Activated CD4-positive, alpha-beta T cell treated with anti-CD3 and anti-CD28 coated beads for 24 hours (primary cell): ENCODE results near the gene CACNA1S.

Experiments used
- DNase-seq, 2 donors: peaks; one replicate each; pipeline ENCODE4 v3.0.0-alpha.2; 2020; ENCODE audit warnings: low read depth in 2 of 2

Gene CACNA1S

DNA sequence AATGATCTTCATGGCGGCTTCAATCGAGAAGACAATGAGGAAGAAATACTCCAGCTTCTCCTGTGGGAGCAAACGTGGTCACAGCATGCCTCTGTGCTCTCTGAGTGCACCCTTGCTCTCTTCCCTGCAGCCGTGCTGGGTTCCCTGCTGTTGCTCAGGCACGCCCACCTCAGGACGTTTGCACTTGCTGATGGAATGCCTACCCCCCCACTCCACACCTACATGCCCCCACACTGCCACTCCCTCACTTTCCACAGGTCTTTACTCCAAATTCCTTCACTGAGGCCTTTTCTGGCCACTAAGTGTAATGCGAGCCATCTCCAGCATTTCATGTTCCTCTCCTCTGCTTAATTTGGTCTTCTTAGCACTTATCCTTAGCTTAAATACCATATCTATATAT lies 18.3 kb downstream of the CACNA1S start:
- DNase-seq, result no peak

DNA sequence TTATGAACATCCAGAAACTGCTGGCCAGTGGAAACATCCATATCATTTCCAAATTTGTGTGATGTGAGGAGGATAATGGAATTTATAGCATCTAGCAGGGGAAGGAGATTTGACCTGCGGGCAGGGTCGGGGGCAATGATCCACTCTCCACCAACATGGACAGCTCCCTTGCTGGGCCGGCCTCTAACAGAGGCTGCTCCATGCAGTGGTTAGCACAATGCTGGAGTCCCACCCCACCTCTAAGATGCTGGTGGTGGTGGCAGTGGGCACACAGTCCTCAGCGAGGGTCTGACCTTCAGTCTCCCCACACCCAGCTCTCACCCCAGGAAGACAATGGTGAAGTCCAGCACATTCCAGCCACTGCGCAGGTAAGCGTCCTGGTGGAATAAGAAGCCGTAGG lies 18.7 kb downstream of the CACNA1S start:
- DNase-seq, result no peak

DNA sequence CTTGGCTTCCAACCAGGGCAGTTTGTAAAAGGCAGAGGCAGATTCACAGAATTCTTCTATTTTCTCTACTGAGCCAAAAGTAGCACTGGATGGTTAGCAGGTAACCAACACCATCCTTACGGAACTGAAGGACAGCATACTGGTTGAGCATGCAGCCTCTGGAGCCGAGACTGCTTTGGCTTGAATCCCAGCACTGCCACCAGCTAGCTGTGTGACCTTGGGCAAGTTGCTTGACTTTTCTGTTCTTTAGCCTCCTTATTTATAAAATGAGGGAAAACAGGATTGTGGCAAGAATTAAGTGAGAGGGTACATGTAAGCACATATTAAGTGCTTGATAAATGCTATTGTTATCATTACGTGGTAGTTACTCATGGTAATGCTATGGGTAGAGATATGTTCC lies 19.5 kb downstream of the CACNA1S start:
- no peak for DNase-seq

DNA sequence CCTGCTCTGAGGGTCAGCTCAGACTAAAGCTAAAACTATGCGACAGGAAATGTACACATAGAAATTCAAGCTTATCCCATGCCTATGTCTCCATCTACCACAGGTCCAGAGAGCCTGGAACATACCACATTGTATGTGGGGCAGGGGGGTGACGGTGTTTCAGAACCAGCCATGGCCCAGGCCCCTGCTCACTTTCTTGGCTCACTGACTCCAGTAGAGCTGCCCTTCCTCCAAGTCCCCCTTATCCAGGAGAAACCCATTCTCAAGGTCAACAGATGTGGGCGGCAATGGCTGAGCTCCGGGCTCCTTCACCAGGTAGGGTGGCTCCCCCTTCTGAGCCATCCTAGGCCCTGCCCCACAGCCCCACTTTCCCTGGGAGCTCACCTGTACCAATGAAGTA lies 21.0 kb downstream of the CACNA1S start:
- no peak for DNase-seq

DNA sequence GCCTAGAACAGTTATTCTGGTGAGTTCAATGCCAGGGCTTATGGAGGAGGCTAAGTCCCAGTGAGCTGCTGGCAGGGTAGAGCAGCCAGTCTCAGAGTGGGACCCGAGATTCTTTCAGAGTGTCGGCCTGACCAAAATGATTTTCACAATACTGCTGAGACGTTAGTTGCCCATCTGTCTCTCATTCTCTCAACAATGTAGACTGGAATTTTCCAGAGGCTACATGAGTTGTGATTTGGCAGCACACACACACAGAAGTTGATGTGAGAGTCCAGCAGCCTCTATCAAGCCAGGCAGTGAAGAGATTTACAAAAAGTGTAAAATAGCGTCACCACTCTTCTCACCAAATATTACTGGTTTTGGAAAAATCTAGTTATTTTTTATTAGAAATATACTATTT lies 21.7 kb downstream of the CACNA1S start:
- no peak for DNase-seq

DNA sequence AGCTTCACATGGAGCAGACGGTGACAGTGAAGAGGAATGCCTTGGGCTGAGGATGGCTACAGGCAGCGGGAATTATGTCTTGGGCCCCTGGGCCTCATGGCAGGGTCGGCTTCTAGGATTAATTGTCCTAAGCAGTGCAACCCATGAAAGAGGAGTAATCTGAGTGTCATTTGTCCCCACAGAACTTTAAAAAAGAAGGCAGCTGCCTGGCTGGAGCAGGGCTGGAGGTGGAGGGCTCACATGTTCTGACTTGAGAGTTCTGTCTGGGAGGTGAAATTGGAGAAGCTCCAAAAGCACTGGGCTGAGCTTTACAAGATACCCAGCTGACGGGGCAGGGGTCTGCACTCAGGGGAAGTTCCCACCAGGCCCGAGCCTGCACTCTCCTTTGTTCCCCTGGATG lies 22.6 kb downstream of the CACNA1S start:
- no peak for DNase-seq

DNA sequence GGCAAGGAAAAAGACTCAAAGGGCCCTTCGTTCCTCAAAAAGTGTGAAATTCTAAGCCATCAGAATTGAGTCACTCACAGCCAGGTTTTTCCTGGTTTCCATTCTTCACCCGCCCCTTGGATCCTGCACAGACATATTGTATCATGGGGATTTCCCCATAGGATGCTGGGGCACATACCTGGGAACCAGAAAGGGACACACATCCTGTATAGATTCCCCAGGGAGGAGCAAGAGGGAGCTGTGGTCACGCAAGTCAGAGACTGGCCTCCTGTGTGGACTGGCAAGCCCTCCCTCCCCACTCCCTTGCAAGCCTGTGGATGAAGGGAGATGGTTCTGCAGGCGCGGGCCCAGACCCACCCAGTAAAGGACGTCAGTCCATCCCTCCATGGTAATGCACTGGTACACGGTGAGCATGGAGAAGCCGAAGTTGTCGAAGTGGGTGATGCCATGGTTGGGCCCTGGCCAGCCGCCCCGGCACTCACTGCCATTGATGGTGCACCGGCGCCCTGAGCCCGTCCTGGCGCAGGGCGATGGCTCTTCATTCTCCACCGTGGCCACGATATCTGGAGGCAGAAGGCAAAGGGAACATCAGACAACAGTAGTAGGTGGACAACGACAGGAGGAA lies 23.2 kb downstream of the CACNA1S start:
- DNase-seq, result no peak

DNA sequence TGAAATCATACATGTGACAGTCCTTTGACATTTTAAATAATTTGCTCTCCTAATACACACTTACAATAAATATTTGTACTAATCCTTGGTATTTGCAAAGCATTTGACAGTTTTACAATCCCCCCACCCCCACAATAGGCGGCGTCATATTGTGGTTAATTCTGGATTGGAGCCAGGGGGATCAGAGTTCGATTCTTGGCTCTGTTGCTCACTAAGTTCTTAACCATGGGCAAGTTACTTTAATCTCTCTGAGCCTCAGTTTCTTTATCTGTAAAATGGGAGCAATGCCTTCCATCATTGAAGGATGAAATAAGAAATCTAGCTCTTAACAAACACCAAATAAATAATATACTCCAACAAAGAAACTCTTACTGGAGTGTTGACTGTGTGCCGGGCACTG lies 23.8 kb downstream of the CACNA1S start:
- no peak for DNase-seq

DNA sequence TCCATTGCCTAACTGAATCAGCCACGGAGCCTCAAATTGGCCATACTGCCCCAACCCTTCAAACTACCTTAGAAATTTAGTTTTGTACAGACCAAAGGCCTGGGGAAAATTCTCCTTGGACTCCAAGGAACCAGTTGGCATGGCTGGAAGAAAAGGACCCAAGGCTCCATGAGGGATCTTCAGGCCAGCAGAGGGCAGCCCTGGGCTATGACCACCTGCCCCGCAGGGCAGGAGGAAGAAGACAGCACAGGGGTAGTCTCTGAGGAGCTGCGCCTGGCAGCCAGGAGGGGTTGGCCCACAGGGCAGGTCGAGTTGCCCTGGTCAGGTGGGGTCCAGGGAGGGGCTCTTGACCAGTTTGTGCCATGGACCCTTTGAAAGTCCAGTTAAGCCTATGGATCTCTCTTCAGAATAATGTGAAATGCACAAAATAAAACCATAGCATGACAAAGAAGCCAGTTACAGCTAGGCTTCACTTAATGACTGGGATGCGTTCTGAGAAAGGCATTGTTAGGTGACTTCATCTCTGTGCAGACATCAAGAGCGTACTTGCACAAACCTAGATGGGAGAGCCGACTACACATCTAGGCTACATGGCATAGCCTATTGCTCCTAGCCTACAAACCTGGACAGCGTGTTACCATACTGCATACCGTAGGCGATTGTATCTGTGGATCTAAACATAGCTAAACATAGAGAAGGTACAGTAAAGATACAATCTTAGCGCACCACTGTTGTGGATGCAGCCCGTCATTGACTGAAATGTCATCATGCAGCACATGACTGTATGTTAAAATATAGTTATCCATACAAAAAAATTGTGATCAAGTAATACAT lies 26.1 kb downstream of the CACNA1S start:
- peak; percentile 1 to 22 for DNase-seq

DNA sequence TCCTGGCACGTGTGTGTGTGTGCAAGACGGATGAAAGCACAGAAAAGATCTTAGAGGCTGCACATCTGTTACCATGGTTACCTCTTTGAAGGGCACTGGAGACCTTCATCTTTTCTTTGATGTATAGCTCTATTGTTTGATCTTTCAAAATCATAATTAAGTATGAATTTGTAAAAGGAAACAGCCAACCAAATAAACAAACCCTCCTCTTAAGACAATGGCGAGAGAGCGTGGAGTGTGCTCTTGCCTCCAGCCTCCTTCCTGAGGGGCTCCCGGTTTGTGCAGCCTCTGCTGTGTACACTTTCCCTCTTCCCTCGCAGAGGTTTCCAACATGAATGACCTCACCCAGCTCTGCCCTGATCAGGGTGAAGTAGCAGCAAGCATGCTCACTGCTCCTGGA lies 27.9 kb downstream of the CACNA1S start:
- DNase-seq, result no peak

DNA sequence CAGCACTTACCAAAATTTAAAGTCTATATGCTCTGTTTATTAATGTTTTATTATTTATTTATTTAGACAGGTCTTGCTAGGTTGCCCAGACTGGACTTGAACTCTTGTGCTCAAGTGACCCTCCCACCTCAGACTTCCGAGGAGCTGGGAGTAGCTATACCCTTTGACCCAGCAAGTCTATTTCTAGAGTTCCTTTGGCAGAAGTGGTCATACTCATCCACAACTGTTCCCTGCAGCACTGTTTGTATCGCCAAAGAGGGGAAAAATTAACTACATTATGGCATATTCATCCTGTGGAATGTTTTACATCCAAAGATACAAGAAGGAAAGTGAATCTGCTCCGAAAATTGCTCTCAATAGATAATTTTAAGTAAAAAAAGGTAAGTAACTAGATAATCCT lies 28.5 kb downstream of the CACNA1S start:
- no peak for DNase-seq

DNA sequence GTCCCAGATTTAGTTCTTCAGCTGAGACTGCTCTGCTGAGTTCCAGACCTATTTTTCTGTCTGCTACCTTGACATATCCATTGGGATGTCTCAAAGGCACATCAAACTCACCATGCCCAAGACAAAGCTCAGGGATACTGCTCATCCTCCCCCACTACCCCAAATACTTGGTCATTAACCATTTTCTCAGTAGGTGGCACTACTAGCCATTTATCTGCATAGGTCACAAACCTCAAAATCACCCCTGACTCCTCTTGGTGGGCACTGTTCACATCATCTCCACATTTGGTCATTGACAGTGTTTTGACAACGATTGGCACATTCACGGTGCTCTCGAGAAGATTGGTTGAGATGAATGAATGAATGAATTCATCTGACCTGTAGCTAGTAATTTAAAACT lies 32.1 kb downstream of the CACNA1S start:
- no peak for DNase-seq

DNA sequence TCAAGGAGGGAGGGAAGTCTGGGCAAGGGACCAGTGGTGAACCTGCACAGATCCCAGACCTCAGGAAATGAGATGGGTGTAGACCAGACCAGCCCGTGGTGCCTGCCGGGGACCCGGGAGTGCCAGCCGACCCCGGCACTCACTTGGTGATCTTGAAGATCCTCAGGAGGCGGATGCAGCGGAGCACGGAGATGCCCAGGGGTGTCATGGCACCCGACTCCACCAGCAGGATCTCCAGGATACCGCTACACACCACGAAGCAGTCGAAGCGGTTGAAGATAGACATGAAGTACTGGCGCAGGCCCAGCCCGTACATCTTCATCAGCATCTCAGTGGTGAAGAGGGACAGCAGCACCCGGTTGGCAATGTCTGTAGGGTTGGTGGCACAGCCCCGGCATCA lies 34.5 kb downstream of the CACNA1S start:
- DNase-seq, result no peak

DNA sequence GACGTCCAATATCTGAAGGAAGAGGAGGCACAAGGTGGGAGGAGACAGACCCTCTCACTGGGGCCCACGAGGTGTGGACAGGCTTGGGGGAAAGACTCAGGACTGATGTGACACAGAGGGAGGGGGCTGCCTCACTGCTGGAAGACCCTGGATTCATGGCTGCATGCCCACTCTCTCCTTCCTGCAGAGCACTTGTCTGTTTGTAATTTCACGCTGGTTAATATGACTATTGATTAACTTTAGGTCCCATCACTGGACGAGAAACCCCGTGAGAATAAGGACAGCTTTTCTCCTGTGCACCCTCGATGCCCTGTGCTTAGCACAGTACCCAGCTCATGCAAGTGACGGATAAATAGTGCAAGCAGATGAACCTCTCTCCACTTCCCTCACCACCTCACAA lies 35.1 kb downstream of the CACNA1S start:
- DNase-seq, result no peak

DNA sequence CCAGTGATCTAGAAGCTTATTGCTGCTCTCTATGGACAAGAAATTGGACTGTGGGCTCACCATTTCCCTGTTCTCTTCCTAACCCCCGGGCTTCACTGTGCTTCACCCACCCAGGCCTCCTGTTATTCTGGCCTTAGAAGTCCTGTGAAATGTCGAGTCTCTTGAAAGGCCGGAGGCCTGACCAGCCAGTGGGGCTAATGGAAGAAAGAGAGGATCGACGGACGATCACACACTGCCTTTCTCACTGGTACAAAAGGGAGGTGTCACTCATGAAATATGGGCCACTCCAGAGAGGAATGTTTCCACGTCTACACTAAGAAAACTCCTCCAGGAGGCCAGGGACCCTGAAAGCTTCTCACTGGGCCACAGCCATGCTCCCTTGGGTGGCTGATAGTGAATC lies 36.1 kb downstream of the CACNA1S start:
- no peak for DNase-seq

DNA sequence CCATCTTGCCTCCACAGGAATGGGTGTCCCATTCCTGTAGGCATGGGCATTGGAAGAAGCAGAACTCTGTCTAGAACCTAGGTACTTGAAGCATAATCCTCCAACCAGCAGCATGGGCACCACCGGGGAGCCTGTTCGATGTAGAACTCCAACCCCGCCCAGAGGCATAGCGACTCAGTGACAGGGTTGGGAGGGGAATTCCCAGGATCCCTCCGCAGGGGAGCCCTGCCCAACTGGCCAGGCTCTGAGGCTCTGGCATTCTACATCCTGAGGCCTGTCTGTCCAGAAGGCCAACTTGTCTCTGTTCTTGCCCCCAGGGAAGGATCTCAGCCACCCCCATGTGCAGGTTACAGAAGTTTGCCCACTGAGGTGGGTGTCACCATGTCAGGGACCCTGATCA lies 38.2 kb downstream of the CACNA1S start:
- DNase-seq, result no peak

DNA sequence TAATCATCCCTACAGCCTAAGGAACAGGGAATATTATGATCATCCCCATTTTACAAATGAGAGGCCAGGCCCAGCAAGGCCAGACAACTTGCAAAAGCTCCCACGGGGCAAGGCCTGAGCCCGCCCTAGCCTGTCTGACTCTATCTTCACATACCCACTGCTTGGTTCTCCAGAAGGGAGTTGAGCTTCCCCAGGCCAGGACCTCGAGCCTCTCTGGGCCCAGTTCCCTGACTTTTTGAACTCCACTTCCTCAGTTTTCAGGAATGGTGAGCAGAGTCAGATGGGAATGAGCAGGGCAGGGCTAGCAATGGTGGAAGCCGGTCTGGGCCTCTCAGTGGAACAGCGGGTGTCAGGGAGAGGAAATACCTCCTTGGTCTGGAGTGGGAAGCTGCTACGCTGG lies 39.3 kb downstream of the CACNA1S start:
- no peak for DNase-seq

DNA sequence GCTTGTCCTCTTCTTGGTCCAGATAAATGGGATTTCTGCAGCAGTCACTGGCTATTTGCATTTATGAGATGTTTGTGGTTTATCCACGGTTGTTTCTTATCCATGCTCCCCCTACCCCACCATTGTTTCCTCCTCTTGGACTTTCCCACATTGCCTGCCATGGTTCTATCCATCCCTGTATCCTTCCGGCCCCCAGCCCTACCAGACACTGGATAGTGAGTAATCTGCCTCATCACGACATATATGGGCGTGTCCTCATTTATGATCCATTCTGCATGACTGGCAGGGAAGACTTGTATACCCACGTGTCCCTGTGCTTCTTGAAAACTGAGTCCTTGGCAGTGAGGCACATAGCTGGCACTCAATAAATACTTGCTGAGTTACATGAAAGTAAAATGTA lies 40.1 kb downstream of the CACNA1S start:
- no peak for DNase-seq

DNA sequence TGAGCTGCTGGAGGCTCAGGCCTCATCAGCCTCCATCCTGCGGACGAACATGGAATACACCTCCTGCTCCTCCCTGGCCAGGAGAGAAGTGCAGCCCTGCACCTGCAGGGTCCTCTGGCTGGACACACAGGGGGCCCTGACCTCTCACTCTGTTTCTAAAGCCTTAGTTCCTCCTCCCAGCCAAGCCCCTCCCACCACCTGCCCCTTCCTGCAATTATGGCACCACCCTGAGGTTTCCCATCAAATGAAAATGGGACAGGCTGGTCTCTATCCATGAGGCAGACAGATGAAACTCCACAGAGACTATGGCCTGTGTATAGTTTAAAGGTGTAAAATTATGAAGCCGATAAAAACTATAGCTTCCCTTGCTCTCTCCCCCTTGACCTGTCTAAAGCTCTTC lies 42.6 kb downstream of the CACNA1S start:
- DNase-seq, result no peak

DNA sequence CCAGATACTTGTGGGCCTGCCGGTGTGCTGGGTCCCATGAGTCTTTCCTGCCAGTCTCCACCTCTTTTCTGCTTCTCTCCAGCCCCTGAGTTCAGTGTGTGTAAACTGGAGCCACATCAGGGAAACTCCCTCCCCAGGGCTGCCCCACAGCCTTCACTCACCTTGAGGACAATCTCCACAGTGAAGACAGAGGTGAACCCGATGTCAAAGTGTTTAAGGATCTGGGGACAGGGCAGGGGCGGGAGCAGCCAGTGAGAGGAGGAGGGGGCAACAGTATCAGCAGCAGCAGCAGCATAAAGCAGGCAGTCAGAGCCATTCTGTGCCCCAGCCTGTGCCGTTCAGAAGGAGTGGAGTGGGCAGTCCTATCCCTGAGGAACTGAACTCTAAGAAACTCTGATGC lies 43.2 kb downstream of the CACNA1S start:
- no peak for DNase-seq

DNA sequence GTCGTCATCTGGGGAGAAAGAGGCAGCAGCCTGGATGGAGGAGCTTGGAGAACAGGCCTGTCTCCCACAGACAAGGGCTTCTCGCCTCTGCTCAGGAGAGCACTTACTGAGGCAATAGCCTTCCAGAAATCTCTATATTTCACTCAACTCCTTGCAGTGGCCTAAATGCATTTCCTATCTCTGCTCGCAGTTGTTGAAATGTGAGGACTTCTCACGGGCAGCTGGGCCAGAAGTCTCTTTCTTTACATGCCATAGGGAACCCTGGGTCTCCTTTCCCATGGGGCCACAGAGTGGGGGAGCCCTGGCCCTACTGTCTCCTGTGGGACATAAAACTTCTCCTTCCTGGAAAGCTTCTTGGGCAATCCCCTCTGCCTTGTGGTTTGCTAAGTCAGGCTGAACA lies 45.2 kb downstream of the CACNA1S start:
- no peak for DNase-seq

DNA sequence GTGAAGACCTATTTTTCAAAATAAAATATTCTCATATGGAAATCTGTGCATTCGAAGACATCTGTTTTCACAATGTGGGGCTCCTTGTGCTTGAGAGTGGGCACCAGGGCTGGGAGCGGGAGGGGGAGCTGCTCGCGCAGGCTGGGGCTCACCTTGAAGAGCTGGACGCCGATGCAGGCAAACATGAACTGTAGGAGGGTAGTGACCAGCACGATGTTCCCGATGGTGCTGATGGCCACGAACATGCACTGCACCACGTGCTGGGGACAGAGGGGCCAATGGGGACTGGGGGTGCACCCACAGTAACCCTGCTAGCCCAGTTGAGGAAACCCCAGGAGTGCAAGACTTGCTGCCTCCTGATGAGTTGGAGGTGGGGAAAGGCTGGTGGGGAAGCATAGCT lies 46.5 kb downstream of the CACNA1S start:
- no peak for DNase-seq

DNA sequence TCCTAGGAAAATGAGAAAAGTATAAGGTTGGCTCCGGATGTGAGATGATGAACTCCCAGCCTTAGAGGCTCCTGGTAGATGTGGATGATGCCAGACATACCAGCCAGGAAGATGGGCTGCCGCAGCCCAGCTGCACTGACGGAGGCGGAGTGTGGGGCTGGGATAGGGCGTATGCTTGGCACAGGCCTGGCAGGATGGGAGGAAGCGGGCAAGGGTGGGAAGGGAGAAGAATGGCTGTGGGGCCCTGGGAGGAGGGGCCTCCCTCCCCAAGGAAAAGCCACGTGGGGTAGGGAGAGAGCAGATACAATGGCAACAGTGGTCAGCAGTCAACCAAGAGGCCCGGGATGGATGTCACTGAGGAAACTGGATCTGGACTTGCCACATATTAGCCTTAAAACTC lies 47.4 kb downstream of the CACNA1S start:
- no peak for DNase-seq

DNA sequence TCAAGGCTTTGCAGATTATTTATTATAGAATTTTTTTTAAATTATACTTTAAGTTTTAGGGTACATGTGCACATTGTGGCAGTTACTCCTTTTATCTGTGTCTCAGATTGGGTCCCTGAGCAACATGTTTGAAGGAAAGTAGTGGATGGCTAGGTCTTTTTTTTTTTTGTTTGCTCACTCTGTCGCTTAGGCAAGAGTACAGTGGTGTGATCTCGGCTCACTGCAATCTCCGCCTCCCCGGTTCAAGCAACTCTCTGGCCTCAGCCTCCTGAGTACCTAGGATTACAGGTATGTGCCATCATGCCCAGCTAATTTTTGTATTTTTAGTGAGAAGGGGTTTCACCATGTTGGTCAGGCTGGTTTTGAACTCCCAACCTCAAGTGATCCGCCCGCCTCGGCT lies 49.1 kb downstream of the CACNA1S start:
- no peak for DNase-seq
